Stimulated activated CD4-positive, alpha-beta T cell treated with anti-CD3 and anti-CD28 coated beads, Interleukin-1b, Interleukin-23, amount 100 ng/mL, for 48 hours (primary cell): ENCODE data around the gene SLC39A11.
"Not testable (repeated sequence)": the region's sequence is repeated elsewhere in the genome, so short reads cannot be mapped to it uniquely, and the experiment has no call there.

ENCODE experiments used
- DNase-seq: peaks from one replicate; pipeline ENCODE4 v3.0.0-alpha.2; 2020

SLC39A11 gene

GRCh38 chr17:72811976-72812687 is 280.4 kb downstream of the SLC39A11 start:
- no peak for DNase-seq

DNA sequence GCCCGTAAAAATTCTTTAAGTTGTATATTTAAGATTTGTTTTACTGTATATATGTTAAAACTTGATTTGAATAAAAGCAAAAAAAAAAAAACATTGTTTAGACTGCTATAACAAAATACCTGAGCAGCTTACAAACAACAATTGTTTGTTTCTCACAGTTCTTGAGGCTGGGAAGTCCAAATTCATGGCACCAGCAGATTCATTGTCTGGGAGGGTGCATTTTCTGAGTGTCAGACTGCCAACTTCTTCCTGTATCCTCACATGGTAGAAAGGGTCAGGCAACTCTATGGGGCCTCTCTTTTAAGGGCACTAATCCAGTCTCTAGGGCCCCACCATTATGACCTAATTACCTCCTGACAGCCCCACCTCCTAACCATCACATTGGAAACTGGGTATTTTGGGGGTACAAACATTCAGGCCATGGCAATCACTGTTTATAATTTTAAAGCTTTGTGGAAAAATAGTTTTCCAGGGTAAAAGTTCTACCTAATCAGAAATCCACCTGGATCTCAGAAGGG is 281.4 kb downstream of the SLC39A11 start:
- DNase-seq, result no peak

- DNase-seq, result no peak
Observed at GRCh38 chr17:72806011-72806410, 286.5 kb downstream of the SLC39A11 start.

GRCh38 chr17:72804949-72805707 is 287.4 kb downstream of the SLC39A11 start:
- DNase-seq, result no peak

- DNase-seq, result no peak
Observed at GRCh38 chr17:72802726-72803125, 289.8 kb downstream of the SLC39A11 start.

DNA sequence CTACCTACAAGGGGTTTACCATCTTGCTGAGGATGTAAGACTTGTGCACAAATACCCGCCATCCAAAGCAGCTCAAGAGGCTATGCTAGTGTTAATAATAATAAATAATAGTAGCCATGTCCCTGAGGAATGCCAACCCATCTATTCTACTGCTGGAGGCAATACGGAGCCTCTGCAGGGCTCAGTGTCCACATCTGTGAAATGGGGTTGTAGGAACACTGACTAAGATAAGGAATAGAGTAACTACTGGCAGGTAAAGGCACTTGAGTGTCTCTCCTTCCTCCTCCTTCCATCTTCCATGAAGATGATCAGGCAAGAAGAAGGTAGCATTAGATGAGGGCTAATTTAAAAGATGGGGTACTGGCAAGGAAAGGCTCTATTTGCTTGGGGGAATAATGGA is 295.3 kb downstream of the SLC39A11 start:
- DNase-seq, result no peak

GRCh38 chr17:72795941-72796340 is 296.5 kb downstream of the SLC39A11 start:
- DNase-seq, result no peak

DNA sequence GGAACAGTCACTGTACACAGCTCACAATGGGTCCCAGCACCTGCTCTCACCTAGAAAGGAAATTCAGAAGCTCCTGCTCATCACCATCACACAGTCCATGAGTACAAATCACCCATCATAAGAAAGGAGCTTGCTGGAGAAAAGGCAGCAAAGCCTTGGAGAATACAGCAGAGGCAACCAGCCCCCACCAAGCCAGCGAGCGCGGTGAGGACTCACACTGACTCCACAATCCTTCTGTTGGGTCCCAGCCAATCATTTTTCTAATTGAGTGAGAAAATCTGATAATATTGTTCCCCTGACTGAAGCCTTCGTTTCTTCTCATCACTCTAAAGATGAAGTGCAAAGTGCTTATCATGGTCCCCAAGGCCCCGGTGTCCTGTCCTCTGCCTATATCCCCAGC is 298.3 kb downstream of the SLC39A11 start:
- DNase-seq, result no peak

DNA sequence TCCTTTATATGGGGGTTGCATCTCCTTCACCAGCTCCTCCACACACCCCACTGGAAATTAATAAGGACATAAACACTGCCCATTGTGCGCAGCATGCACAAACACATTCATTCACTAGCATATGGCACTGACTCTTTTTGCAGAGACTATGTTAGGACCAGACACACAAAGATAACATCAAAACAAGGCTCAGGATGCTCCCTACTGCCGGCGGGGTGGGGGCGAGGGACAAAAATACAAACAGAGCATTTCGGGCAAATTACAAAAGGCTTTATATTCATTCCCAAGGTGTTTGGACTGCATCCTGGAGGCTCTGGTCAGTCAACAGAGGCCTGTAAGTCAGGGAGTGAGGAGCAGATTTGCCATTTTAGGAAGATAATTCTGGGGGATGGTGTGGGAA is 299.7 kb downstream of the SLC39A11 start:
- no peak for DNase-seq

DNA sequence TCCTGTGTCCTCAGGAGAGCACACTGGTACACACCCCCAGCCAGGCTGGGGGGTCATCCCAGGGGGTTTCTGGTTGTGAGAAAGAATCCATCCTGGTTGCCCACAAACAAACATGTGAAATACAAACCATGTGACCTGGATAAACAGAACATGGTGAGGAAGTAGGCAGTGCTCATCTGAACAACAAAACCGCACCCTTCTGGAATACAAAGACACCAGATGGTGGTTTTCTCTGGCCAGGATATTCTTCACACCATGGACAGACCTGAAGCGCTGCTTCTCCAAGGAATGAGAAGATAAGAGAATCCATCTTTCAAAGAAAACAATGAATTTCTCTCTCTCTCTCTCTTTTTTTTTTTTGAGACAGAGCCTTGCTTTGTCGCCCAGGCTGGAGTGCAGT is 302.3 kb downstream of the SLC39A11 start:
- DNase-seq, result no peak

GRCh38 chr17:72789711-72790110 is 302.8 kb downstream of the SLC39A11 start:
- no peak for DNase-seq

GRCh38 chr17:72788950-72789585 is 303.4 kb downstream of the SLC39A11 start:
- no peak for DNase-seq

DNA sequence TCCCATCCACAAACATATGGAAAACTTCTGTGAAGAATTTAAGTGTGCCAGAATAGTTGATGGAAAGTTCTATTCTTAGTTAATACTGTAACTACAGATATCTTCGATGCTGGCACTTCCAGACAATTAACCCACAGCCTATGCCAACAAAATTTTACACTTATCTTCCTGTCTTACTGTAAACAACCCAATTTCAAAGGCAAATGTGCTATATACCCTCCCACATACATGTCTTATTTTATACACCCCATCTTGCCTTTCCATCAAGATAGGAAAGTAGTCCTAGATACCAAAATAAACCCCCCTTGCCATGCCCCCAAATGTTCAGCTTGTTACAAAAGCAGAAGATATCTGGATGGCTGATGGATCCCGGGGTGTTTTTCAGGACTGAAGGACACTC is 306.3 kb downstream of the SLC39A11 start:
- no peak for DNase-seq

GRCh38 chr17:72782985-72783701 is 309.3 kb downstream of the SLC39A11 start:
- no peak for DNase-seq

DNA sequence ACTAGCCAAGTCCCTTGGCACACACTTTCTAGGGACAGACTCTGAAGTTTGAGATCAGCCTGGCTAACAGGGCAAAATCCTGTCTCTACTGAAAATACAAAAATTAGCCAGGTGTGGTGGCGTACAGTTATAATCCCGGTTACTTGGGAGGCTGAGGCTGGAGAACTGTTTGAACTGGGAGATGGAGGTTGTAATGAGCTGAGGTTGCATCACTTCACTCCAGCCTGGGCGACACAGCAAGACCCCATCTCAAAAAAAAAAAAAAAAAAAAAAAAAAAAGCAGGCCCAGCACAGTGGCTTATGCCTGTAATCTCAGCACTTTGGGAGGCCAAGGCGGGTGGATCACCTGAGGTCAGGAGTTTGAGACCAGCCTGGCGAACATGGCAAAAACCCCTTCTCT is 310.1 kb downstream of the SLC39A11 start:
- not testable (repeated sequence) for DNase-seq

DNA sequence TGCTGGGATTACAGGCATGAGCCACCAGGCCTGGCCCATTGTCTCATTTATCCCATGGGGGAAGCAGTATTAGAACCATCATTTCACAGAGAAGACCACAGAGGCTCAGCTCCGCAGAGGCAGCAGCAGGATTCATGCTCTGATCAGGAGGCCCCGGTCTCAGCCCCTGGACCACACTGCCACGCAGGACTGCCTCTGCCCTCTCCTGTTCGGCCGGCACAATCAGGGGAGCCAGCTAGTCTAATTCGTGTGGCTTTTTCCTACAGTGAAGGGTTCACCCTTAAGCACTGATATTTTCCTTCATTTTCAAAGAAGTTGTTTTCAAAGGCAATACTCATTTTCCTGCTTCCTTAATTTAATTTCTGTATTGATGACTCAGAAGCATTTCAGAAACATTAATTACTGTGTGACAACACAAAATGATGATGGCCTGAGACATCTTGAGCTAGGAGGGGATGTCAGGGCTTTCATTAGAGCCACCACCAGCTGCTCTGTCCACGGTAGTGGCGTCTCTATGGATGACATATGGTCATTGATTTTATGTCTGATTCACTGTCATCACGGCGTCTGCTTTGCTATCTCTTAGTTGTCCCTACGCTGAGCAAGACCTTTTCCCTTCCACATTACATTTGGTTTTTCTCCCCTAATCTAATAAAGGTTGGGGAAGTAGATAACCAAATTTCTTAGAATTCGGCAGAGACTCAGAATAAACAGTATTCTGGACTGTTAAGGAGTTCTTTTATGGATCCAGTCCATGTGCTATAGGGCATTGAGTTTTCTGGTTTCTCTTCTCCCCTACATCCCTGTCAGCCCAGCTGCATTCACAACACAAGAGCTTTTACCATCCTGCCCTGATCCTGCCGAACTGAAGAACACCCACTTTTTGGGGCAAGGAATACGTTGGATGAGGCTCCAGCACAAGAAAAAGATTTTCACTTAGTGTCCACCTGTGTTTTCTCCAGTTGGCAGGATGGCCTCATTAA is 314.0 kb downstream of the SLC39A11 start:
- DNase-seq, result no peak

DNA sequence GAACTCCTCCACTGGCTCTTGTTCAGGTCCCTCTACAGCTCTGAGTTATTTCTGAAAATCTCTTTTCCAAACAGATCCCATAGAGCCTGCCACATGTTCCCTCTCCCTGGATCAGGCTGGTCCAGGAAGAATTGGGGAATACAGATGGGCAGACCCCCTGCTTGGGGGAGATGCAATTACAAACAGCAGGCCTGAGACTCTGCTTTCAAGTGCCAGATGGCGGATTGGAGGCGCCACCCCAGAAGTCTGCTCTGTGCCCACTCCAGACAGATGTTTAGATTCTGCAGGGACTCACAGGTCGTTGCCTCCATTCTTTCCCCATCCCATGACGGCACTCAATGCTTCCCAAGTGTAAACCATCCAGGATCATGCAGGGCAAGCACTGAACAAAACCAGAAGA is 316.6 kb downstream of the SLC39A11 start:
- DNase-seq, result no peak

GRCh38 chr17:72775237-72775636 is 317.3 kb downstream of the SLC39A11 start:
- no peak for DNase-seq

GRCh38 chr17:72774236-72774635 is 318.3 kb downstream of the SLC39A11 start:
- DNase-seq, result no peak

- DNase-seq, result not testable (repeated sequence)
Observed at GRCh38 chr17:72773225-72773624, 319.3 kb downstream of the SLC39A11 start.

DNA sequence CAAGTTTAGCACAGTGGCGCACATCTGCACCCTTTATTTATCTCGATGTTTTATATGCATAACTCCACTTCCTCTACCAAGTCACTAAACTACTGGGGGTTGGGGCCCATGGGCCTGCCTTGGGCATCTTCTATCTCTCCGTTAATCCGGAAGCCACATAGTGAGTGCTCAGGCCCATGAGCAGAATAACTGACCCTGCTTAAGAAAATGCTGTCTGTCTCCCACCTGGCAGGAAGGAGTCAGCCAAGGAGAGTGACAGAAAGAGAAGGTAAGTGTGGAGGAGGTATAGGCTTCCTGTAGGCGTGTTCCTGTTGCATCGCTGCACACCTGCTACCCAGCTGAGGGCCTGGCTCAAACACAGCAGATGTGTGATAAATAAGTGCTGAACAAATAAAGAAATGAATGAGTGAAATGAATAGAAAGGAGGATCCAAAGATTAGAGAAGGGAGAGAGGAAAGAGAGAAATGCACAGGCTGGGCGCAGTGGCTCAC is 320.1 kb downstream of the SLC39A11 start:
- DNase-seq, result no peak

GRCh38 chr17:72771734-72772133 is 320.8 kb downstream of the SLC39A11 start:
- no peak for DNase-seq
